Heart left ventricle (tissue), 16 donors: ENCODE measurements around the gene ZNF784. TPM values are rescaled to one million over a fixed set of nuclear protein-coding genes. Genes with fewer than 3 reads are reported as not detected.

Source experiments
- ATAC-seq, 4 donors: fragments of 200-7000 bp; cut with Tn5 transposase; one replicate each; pipeline ENCODE4 v1.9.1; 2020 to 2022; ENCODE audit warnings: moderate library complexity in 4 of 4, mild to moderate bottlenecking in 3 of 4, moderate number of reproducible peaks in 1 of 4
- DNase-seq, 5 donors: peaks; one replicate each; pipeline ENCODE4 v3.0.0-alpha.2; 2020
- H3K27ac ChIP-seq, 12 donors: fragments of 200-600 bp; sonication (generic) in 4 of 12; one replicate each; pipeline versions ENCODE4 v1.5.0 to v1.8.0; 2016 to 2022; ENCODE audit warnings: mild to moderate bottlenecking in 2 of 12
- H3K27me3 ChIP-seq, 9 donors: fragments of 200-600 bp; sonication (generic) in 2 of 9; one replicate each; pipeline versions ENCODE4 v1.5.1 to v1.8.0; 2016 to 2022; ENCODE audit warnings: mild to moderate bottlenecking in 3 of 9
- H3K36me3 ChIP-seq, 9 donors: fragments of 200-600 bp; sonication (generic) in 2 of 9; one replicate each; pipeline versions ENCODE4 v1.5.0 to v1.8.0; 2018 to 2022; ENCODE audit warnings: mild to moderate bottlenecking in 2 of 9
- H3K4me1 ChIP-seq, 12 donors: fragments of 200-600 bp; sonication (generic) in 4 of 12; one replicate each; pipeline versions ENCODE4 v1.5.0 to v1.8.0; 2016 to 2022; ENCODE audit warnings: mild to moderate bottlenecking in 3 of 12
- H3K4me3 ChIP-seq, 12 donors: fragments of 200-600 bp; sonication (generic) in 4 of 12; one replicate each; pipeline versions ENCODE4 v1.5.0 to v1.8.0; 2017 to 2022; ENCODE audit warnings: mild to moderate bottlenecking in 9 of 12, moderate library complexity in 4 of 12
- H3K9me3 ChIP-seq, 12 donors: fragments of 200-600 bp; sonication (generic) in 4 of 12; one replicate each; pipeline versions ENCODE4 v1.5.0 to v1.8.0; 2016 to 2022; ENCODE audit warnings: mild to moderate bottlenecking in 1 of 12
- CTCF ChIP-seq, 12 donors: fragments of 200-600 bp; sonication (generic) in 4 of 12; IDR thresholded peaks; one replicate each; pipeline versions ENCODE4 v1.5.0 to v1.8.0; 2018 to 2022; ENCODE audit warnings: antibody characterized with exemption in 12 of 12, mild to moderate bottlenecking in 5 of 12
- POLR2A ChIP-seq, 2 donors: fragments of 450-650 bp; IDR thresholded peaks; one replicate each; pipeline ENCODE4 v1.6.1; 2017; ENCODE audit warnings: antibody characterized with exemption in 2 of 2, mild to moderate bottlenecking in 2 of 2, moderate library complexity in 2 of 2
- WGBS, 4 donors: extraction: QIAGEN DNeasy Blood & Tissue Kit in 2 of 4; methylation state at CpG; one replicate each; pipeline versions ENCODE4 v1.1.5 to v1.1.7; 2013 to 2018; 5-methylcytosine and 5-hydroxymethylcytosine counted together
- intact Hi-C, 10 donors: fragments of 100-400 bp; cut with DNase I; formaldehyde crosslinking; loops; one replicate each; pipeline versions ENCODE4 v1.11.1 to v1.14.2; 2022
- polyA plus RNA-seq, 2 donors: library from polyadenylated mRNA; stranded (reverse); fragments of 200-250 nt; gene quantifications; one replicate each; pipeline ENCODE4 v1.2.3, GENCODE V29; 2013
- total RNA-seq, 9 donors: library from RNA; depleted of rRNA in 2 of 9; stranded (reverse); fragments of >200 nt in 2 of 9; fragmentation: NEBNext Ultra II Directional in 3 of 9; extraction: Animal tissue kit (Norgen Biotek cat#: 25700) in 3 of 9; gene quantifications; one replicate each; pipeline versions ENCODE4 v1.1.0 to v1.2.4, GENCODE V29; 2016 to 2023
- donor health status: ischemic (EF 13 %, LVEDD 7.1; RV severe dilation, severe dysfunction).
- donor health status: healthy with polysubstance abuse.
- donor health status: DM: no; HTN: yes; CAD: no.
- donor health status: DM: no; HTN: no; CAD: no.
- donor health status: ischemic (EF 25% LVEDD 6.9; RV normal size, moderate dysfunction).
- donor health status: ischemic (EF 25% LVEDD 5.7; RV mildly dilated, moderate dysfunction).
- donor health status: healthy.
- donor health status: DM: yes; HTN: yes; CAD: no.
- donor health status: ischemic (EF 35%, LVEDD 5.7; RV mildly dilated, moderate dysfunction).
- donor health status: nonischemic (EF 11% LVEDD 7.7; RV severe dilation, severe dysfunction).
- donor health status: DM: yes; HTN: yes; CAD: no.
- donor health status: PGD.
- donor health status: ischemic (EF 29% LVEDD 5.4; RV normal size, mild dysfunction).
- donor health status: nonischemic (EF 23%, LVEDD 6.1; RV moderate dilation, normal function).

ZNF784 gene
- total and polyA plus RNA-seq, 11 donors: 6.7 to 15.8 (median 9.2) TPM

GRCh38 chr19:55605637-55606470, 18.5 kb downstream of the ZNF784 start, which contains the start of gene ZNF865:
TSS of gene ZNF865 (plus strand) at chr19:55605647. CDS start at chr19:55613619, 7,972 bp downstream.
- DNase-seq: peak; percentile 72 to 77 (median 75)
- H3K36me3 ChIP-seq: peaks cover 0 to 26% (median 13%) of the 10 kb centered on the region in 9 donors
- peak within 1 kb of the TSS; percentile 90 to 98 (median 96) for H3K27ac ChIP-seq
- TF ChIP-seq CTCF (IDR thresholded peaks at IDR 0.05) (peak; percentile 43 to 77 (median 64)), POLR2A (IDR thresholded peaks at IDR 0.05) (no peak)
- H3K4me3 ChIP-seq: peak within 1 kb of the TSS; percentile 72 to 96 (median 83)
- no peaks in the 10 kb centered on the region for H3K27me3 ChIP-seq
- intact Hi-C loops: loop anchor here in 7 of 10 donors (1.0 to 10.0 kb wide), 7 partner anchors 17 to 461 kb away; partner anchors contain the start of genes BRSK1 (in 1 of the 7), HSPBP1 (in 1 of the 7) and TNNT1 (in 1 of the 7)
- H3K4me1 ChIP-seq: peaks cover 4 to 49% (median 32%) of the 10 kb centered on the region in 12 donors
- H3K9me3 ChIP-seq: no peaks in the 10 kb centered on the region
- 0 to 1% (median 0%) methylated on average over 22 to 44 of the region's 44 CpGs for WGBS, 4 donors
- peak; percentile 8 to 46 (median 38) for ATAC-seq

- intact Hi-C loops: loop anchor here in 6 of 10 donors (2.0 to 10.0 kb wide), 5 partner anchors 28 to 460 kb away; partner anchors contain the start of genes BRSK1 (in 1 of the 6), HSPBP1 (in 1 of the 6) and TNNT1 (in 1 of the 6)
- DNase-seq (peak; percentile 98 to 99 (median 99)), ATAC-seq (peak; percentile 84 to 92 (median 86))
- Histone ChIP-seq H3K4me3 (peak overlapping the region; percentile 72 to 96 (median 83)), H3K27me3 (no peaks in the 10 kb centered on the region), H3K27ac (peak overlapping the region; percentile 90 to 98 (median 96)), H3K36me3 (peaks cover 0 to 24% (median 10%) of the 10 kb centered on the region in 9 donors), H3K9me3 (no peaks in the 10 kb centered on the region), H3K4me1 (peaks cover 4 to 46% (median 31%) of the 10 kb centered on the region in 12 donors)
- WGBS, 4 donors: 0% methylated on average over 25 to 43 of the region's 43 CpGs
- peak in 1 of 2 donors; percentile 53 for TF ChIP-seq POLR2A (IDR thresholded peaks at IDR 0.05)
- no peak for TF ChIP-seq CTCF (IDR thresholded peaks at IDR 0.05)
Measured at GRCh38 chr19:55605207-55605636, 19.1 kb downstream of the ZNF784 start.

- 74 to 82% (median 78%) methylated on average over 22 of the region's 22 CpGs for WGBS, 4 donors
- Histone ChIP-seq H3K9me3 (no peaks in the 10 kb centered on the region), H3K4me1 (peaks cover 4 to 43% (median 31%) of the 10 kb centered on the region in 12 donors), H3K27me3 (no peaks in the 10 kb centered on the region), H3K4me3 (peak overlapping the region in 4 of 12 donors; percentile 75 to 95 (median 78)), H3K36me3 (peaks cover 0 to 13% (median 0%) of the 10 kb centered on the region in 9 donors), H3K27ac (peak overlapping the region in 8 of 12 donors; percentile 90 to 98 (median 97))
- intact Hi-C loops: loop anchor here in 3 of 10 donors (2.0 to 10.0 kb wide), 4 partner anchors 29 to 459 kb away; partner anchors contain the start of genes BRSK1 (in 1 of the 3), HSPBP1 (in 1 of the 3) and TNNT1 (in 1 of the 3)
- DNase-seq: no peak
- TF ChIP-seq POLR2A (IDR thresholded peaks at IDR 0.05) (no peak), CTCF (IDR thresholded peaks at IDR 0.05) (no peak)
- no peak for ATAC-seq
Measured at GRCh38 chr19:55603581-55604292, 20.6 kb downstream of the ZNF784 start.
